H1 (cell line): ENCODE data around the gene CDC73. TPM values are rescaled to one million over a fixed set of nuclear protein-coding genes. Genes with fewer than 3 reads are reported as not detected.

Source experiments
- CTCF ChIA-PET: fragments of 300-600 bp; sonication (Branson Sonifier 250); formaldehyde crosslinking; loops from one replicate; lab custom pipeline; 2021; ENCODE audit not compliant: partially characterized antibody; lab: Charles Lee
- POLR2A ChIA-PET: fragments of 300-600 bp; sonication (Branson Sonifier 250); formaldehyde crosslinking; loops from one replicate; lab custom pipeline; 2021; ENCODE audit warnings: inconsistent platforms; ENCODE audit not compliant: partially characterized antibody; lab: Charles Lee
- DNase-seq, 2 experiments: peaks; one replicate each; pipeline versions ENCODE4 v3.0.0 to v3.0.0-alpha.2; 2010 to 2022; ENCODE audit warnings: low spot score in 2 of 2, low read depth in 1 of 2, mixed read lengths in 1 of 2
- FAIRE-seq: peaks from 2 replicates; lab custom pipeline; 2011; peaks lifted over from hg19 to GRCh38; lab: Jason Lieb, UNC
- H2AFZ ChIP-seq: 2 replicates; pipeline ENCODE4 v1.8.1; 2012; ENCODE audit warnings: low read length, inconsistent platforms
- H2AK5ac ChIP-seq: 2 replicates; pipeline ENCODE4 v1.6.1; 2013; ENCODE audit warnings: low read depth, low read length
- H2BK120ac ChIP-seq: replicated peaks from 2 replicates; pipeline ENCODE3; 2013; ENCODE audit warnings: low read depth, low read length, inconsistent platforms
- H2BK12ac ChIP-seq: 2 replicates; pipeline ENCODE4 v1.6.1; 2013; ENCODE audit warnings: low read depth, low read length
- H2BK15ac ChIP-seq: 2 replicates; pipeline ENCODE4 v1.6.1; 2013; ENCODE audit warnings: low read length
- H2BK20ac ChIP-seq: 2 replicates; pipeline ENCODE4 v1.6.1; 2013; ENCODE audit warnings: low read length
- H2BK5ac ChIP-seq: 2 replicates; pipeline ENCODE4 v1.6.1; 2013; ENCODE audit warnings: low read depth, low read length
- H3K14ac ChIP-seq: 2 replicates; pipeline ENCODE4 v1.6.1; 2013; ENCODE audit warnings: inconsistent platforms; ENCODE audit not compliant: insufficient read length
- H3K18ac ChIP-seq: 2 replicates; pipeline ENCODE4 v1.6.1; 2013; ENCODE audit warnings: low read length; ENCODE audit errors: extremely low read depth
- H3K23ac ChIP-seq: 2 replicates; pipeline ENCODE4 v1.6.1; 2013; ENCODE audit warnings: inconsistent platforms; ENCODE audit not compliant: insufficient read length
- H3K23me2 ChIP-seq: 2 replicates; pipeline ENCODE4 v1.6.1; 2013; ENCODE audit warnings: low read depth, low read length
- H3K27ac ChIP-seq: 2 replicates; pipeline ENCODE4 v1.6.1; 2011; ENCODE audit warnings: low read depth, low read length, inconsistent platforms
- H3K27me3 ChIP-seq, 4 experiments: replicated peaks in 1 of 4; 1 replicate in 1 of 4; 2 replicates in 3 of 4; pipeline versions ENCODE4 v1.6.1 to v1.8.1; 2011 to 2013; ENCODE audit warnings: low read length in 3 of 4, mild to moderate bottlenecking in 3 of 4, inconsistent platforms in 2 of 4, mixed read lengths in 2 of 4, moderate library complexity in 1 of 4; ENCODE audit not compliant: control insufficient read depth in 3 of 4, insufficient read depth in 3 of 4; ENCODE audit errors: extremely low read depth in 1 of 4
- H3K36me3 ChIP-seq, 4 experiments: 2 replicates each; pipeline versions ENCODE4 v1.6.1 to v1.8.1; 2011 to 2013; ENCODE audit warnings: mild to moderate bottlenecking in 4 of 4, low read length in 3 of 4, moderate library complexity in 2 of 4, control low read depth in 1 of 4, inconsistent platforms in 1 of 4; ENCODE audit not compliant: insufficient read depth in 4 of 4, control insufficient read depth in 2 of 4
- H3K4ac ChIP-seq: replicated peaks from 2 replicates; pipeline ENCODE3; 2013; ENCODE audit warnings: low read length, low read depth, mixed read lengths, inconsistent platforms; ENCODE audit not compliant: insufficient read length
- H3K4me1 ChIP-seq, 4 experiments: replicated peaks in 1 of 4; 1 replicate in 1 of 4; 2 replicates in 3 of 4; pipeline versions ENCODE4 v1.6.1 to v1.8.1; 2011 to 2013; ENCODE audit warnings: low read length in 3 of 4, inconsistent platforms in 2 of 4, mixed read lengths in 1 of 4; ENCODE audit not compliant: insufficient read depth in 4 of 4, control insufficient read depth in 3 of 4
- H3K4me2 ChIP-seq, 2 experiments: 2 replicates each; pipeline versions ENCODE4 v1.6.1 to v1.8.1; 2011 to 2013; ENCODE audit warnings: low read depth in 2 of 2, low read length in 2 of 2, control low read depth in 1 of 2, inconsistent platforms in 1 of 2, mild to moderate bottlenecking in 1 of 2; ENCODE audit not compliant: insufficient read depth in 1 of 2
- H3K4me3 ChIP-seq, 4 experiments: fragments of 200-600, 300-600 bp in 1 of 4; sonication (generic), shearing (Covaris generic), sonication (Bioruptor Twin) in 1 of 4; 2 replicates each; pipeline versions ENCODE4 v1.5.1 to v1.8.1; 2011 to 2016; ENCODE audit warnings: low read length in 4 of 4, low read depth in 3 of 4, control low read depth in 2 of 4, inconsistent platforms in 2 of 4, mild to moderate bottlenecking in 2 of 4, mixed read lengths in 1 of 4, moderate library complexity in 1 of 4; ENCODE audit not compliant: insufficient read depth in 2 of 4; ENCODE audit errors: extremely low read depth in 1 of 4
- H3K56ac ChIP-seq: replicated peaks from 2 replicates; pipeline ENCODE3; 2013; ENCODE audit warnings: low read depth, mild to moderate bottlenecking, mixed read lengths, low read length, inconsistent platforms; ENCODE audit not compliant: insufficient read length
- H3K79me1 ChIP-seq: 2 replicates; pipeline ENCODE4 v1.6.1; 2013; ENCODE audit warnings: low read depth, low read length, control low read depth
- H3K79me2 ChIP-seq, 2 experiments: 2 replicates each; pipeline versions ENCODE4 v1.6.1 to v1.8.1; 2012 to 2013; ENCODE audit warnings: low read length in 2 of 2, mild to moderate bottlenecking in 2 of 2, inconsistent platforms in 1 of 2; ENCODE audit not compliant: insufficient read depth in 2 of 2, control insufficient read depth in 1 of 2
- H3K9ac ChIP-seq, 4 experiments: replicated peaks in 1 of 4; 1 replicate in 1 of 4; 2 replicates in 3 of 4; pipeline versions ENCODE4 v1.6.1 to v1.8.1; 2011 to 2013; ENCODE audit warnings: low read depth in 3 of 4, low read length in 3 of 4, control low read depth in 2 of 4, mild to moderate bottlenecking in 2 of 4, moderate library complexity in 2 of 4, inconsistent platforms in 1 of 4; ENCODE audit errors: extremely low read depth in 1 of 4
- H3K9me3 ChIP-seq, 2 experiments: 2 replicates each; pipeline versions ENCODE4 v1.6.1 to v1.8.1; 2012 to 2013; ENCODE audit warnings: mild to moderate bottlenecking in 2 of 2, moderate library complexity in 2 of 2, control low read depth in 1 of 2, inconsistent platforms in 1 of 2, low read depth in 1 of 2, low read length in 1 of 2, mixed read lengths in 1 of 2; ENCODE audit not compliant: insufficient read depth in 2 of 2
- H4K20me1 ChIP-seq, 2 experiments: replicated peaks in 1 of 2; 2 replicates each; pipeline versions ENCODE3 to v1.8.1; 2011 to 2013; ENCODE audit warnings: inconsistent platforms in 2 of 2, low read length in 2 of 2, mild to moderate bottlenecking in 1 of 2; ENCODE audit not compliant: insufficient read depth in 2 of 2, control insufficient read depth in 1 of 2
- H4K5ac ChIP-seq: 2 replicates; pipeline ENCODE4 v1.6.1; 2013; ENCODE audit warnings: low read length, low read depth, mixed read lengths, inconsistent platforms; ENCODE audit not compliant: insufficient read length
- H4K8ac ChIP-seq: 2 replicates; pipeline ENCODE4 v1.8.0; 2013; ENCODE audit warnings: mild to moderate bottlenecking, moderate library complexity, low read length, inconsistent platforms; ENCODE audit not compliant: insufficient read depth; ENCODE audit errors: extremely low read depth
- H4K91ac ChIP-seq: replicated peaks from 2 replicates; pipeline ENCODE3; 2013; ENCODE audit warnings: low read length, mixed read lengths, inconsistent platforms; ENCODE audit not compliant: insufficient read length
- ASH2L ChIP-seq: fragments of 200-600, 300-600 bp; sonication (generic); IDR thresholded peaks from one replicate; pipeline ENCODE4 v1.7.1; 2017; ENCODE audit warnings: low read length
- BACH1 ChIP-seq: IDR thresholded peaks from 2 replicates; pipeline ENCODE4 v1.6.1; 2012; ENCODE audit warnings: low read length, improper control_type of control experiment
- BCL11A ChIP-seq, 2 experiments: IDR thresholded peaks; one replicate each; pipeline ENCODE4 v1.6.1; 2011; ENCODE audit warnings: low read depth in 2 of 2, low read length in 2 of 2, mild to moderate bottlenecking in 2 of 2
- EZH2 ChIP-seq: fragments of 200-600 bp; sonication (generic); IDR thresholded peaks from 2 replicates; pipeline ENCODE4 v1.7.1; 2012; ENCODE audit warnings: low read depth, mild to moderate bottlenecking, moderate library complexity, low read length, inconsistent platforms; ENCODE audit not compliant: severe bottlenecking
- JUN ChIP-seq: IDR thresholded peaks from 2 replicates; pipeline ENCODE4 v1.6.1; 2011; ENCODE audit warnings: low read depth, mild to moderate bottlenecking, improper control_type of control experiment, low read length
- KDM5A ChIP-seq: fragments of 200-600 bp; IDR thresholded peaks from 2 replicates; pipeline ENCODE4 v1.7.1; 2012; ENCODE audit warnings: mild to moderate bottlenecking, low read length, inconsistent platforms, mixed read lengths
- RBBP5 ChIP-seq: IDR thresholded peaks from 2 replicates; pipeline ENCODE4 v1.7.1; 2012; ENCODE audit warnings: low read depth, mild to moderate bottlenecking, inconsistent platforms, low read length, moderate library complexity, borderline replicate concordance
- RXRA ChIP-seq: IDR thresholded peaks from 2 replicates; pipeline ENCODE4 v1.6.1; 2011; ENCODE audit warnings: low read depth, mild to moderate bottlenecking, low read length, moderate library complexity; ENCODE audit not compliant: insufficient read depth
- SIN3A ChIP-seq, 2 experiments: IDR thresholded peaks in 1 of 2; conservative IDR thresholded peaks in 1 of 2; 2 replicates each; pipeline ENCODE4 v1.6.1; 2011 to 2012; ENCODE audit warnings: low read length in 2 of 2, improper control_type of control experiment in 1 of 2, low read depth in 1 of 2, mild to moderate bottlenecking in 1 of 2
- SUZ12 ChIP-seq: fragments of 200-600 bp; sonication (generic); IDR thresholded peaks from 2 replicates; pipeline ENCODE4 v1.6.1; 2012; ENCODE audit warnings: mild to moderate bottlenecking, inconsistent platforms, low read length, moderate library complexity, mixed read lengths
- TAF7 ChIP-seq: optimal IDR thresholded peaks from 2 replicates; pipeline ENCODE3; 2011; ENCODE audit warnings: low read depth, mild to moderate bottlenecking, inconsistent platforms, low read length, moderate library complexity, borderline replicate concordance
- WGBS, 2 experiments: shearing (Covaris generic) in 1 of 2; methylation state at CpG; one replicate each; pipeline versions ENCODE4 v1.1.6 to v1.1.7; 2013 to 2015; ENCODE audit warnings: low lambda C conversion rate in 2 of 2, mixed read lengths in 2 of 2, inconsistent platforms in 1 of 2, low coverage in 1 of 2, missing lambda C conversion rate in 1 of 2; ENCODE audit not compliant: insufficient replicate concordance in 2 of 2, insufficient coverage in 1 of 2, insufficient read length in 1 of 2; ENCODE audit errors: extremely low coverage in 1 of 2, missing lambda C conversion rate in 1 of 2; 5-methylcytosine and 5-hydroxymethylcytosine counted together
- polyA plus RNA-seq, 7 experiments: library from polyadenylated mRNA; depleted of rRNA in 3 of 7; stranded (reverse) in 5 of 7; unstranded in 2 of 7; fragments of >200 nt in 5 of 7; fragments of 200-250 nt in 2 of 7; gene quantifications; 1 replicate in 5 of 7; 2 replicates in 1 of 7; 4 replicates in 1 of 7; pipeline versions ENCODE4 v1.2.1 to v1.2.3, GENCODE V29; 2011 to 2013; ENCODE audit warnings: missing spikeins in 2 of 7, mixed read lengths in 2 of 7
- total RNA-seq: library from RNA; stranded (reverse); fragmentation: NEBNext Ultra II Directional; extraction: Animal tissue kit (Norgen Biotek cat#: 25700); gene quantifications from 2 replicates; pipeline ENCODE4 v1.2.1, GENCODE V29; 2021
- TF ChIP-seq, protein P1 (sequence below): IDR thresholded peaks from 2 replicates; pipeline ENCODE4 v1.6.1; 2011; ENCODE audit warnings: low read depth, mild to moderate bottlenecking, low read length; ENCODE audit not compliant: insufficient read depth

Gene CDC73
- total and polyA plus RNA-seq, 2 of the 8 experiments (the other 6 are each of a cell fraction or from before 2014, with no cell fraction given) = 9.8 to 64.0 TPM

- H3K9me3 ChIP-seq = no peaks in the 10 kb centered on the region
- H3K79me1 ChIP-seq = no peaks in the 10 kb centered on the region
- H3K27me3 ChIP-seq = peaks cover 0 to 11% (median 3%) of the 10 kb centered on the region in 4 experiments; a peak in 3 of 7 replicates
- no peak overlapping the region for H3K23ac ChIP-seq
- H3K23me2 ChIP-seq = peaks cover 9% of the 10 kb centered on the region
- POLR2A ChIA-PET = interaction anchor here (0.8 to 5.2 kb wide), 8 partner anchors 9 to 45 kb away, joined by 3 to 21 read pairs (median 6); partner anchors contain the start of genes CDC73, RO60 and UCHL5
- H2BK15ac ChIP-seq = no peak overlapping the region
- no peak overlapping the region for H2AK5ac ChIP-seq
- FAIRE-seq = no peak
- 0 out of 4 replicates have a peak, but pooled peaks of 1 of the 2 experiments have one; percentile 82 for TF ChIP-seq SIN3A (conservative IDR thresholded peaks at IDR 0.05 in 1 of 2, IDR thresholded peaks at IDR 0.05 in 1 of 2; ENCODE audit: low read depth in 1 of 2, low read length in 2 of 2)
- TF ChIP-seq ASH2L = peak; percentile 2
- TF ChIP-seq, protein P1, sequence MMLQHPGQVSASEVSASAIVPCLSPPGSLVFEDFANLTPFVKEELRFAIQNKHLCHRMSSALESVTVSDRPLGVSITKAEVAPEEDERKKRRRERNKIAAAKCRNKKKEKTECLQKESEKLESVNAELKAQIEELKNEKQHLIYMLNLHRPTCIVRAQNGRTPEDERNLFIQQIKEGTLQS = no peak
- TF ChIP-seq KDM5A = no peak
- no peak for TF ChIP-seq RXRA
- TF ChIP-seq EZH2 = no peak
- no peak for TF ChIP-seq BACH1
- TF ChIP-seq SUZ12 = peak; percentile 36; the same call in 1 of the 2 replicates
- TF ChIP-seq BCL11A (IDR thresholded peaks at IDR 0.05; ENCODE audit: low read depth in 2 of 2, low read length in 2 of 2) = no peak
- TF ChIP-seq TAF7 = no peak
- TF ChIP-seq RBBP5 = 0 out of 2 replicates have a peak, but pooled peaks have one; percentile 82
- TF ChIP-seq JUN = no peak
- peak overlapping the region; percentile 94 for H2AFZ ChIP-seq
- H3K14ac ChIP-seq = no peak overlapping the region
- no peak overlapping the region for H3K56ac ChIP-seq
- peak overlapping the region in 3 of 4 experiments; percentile 41 to 59 (median 53); a peak in 4 of 7 replicates for H3K9ac ChIP-seq
- H3K27ac ChIP-seq = no peak overlapping the region
- H3K79me2 ChIP-seq = no peaks in the 10 kb centered on the region
- peak overlapping the region; percentile 83 to 91 for H3K4me2 ChIP-seq
- no peak overlapping the region for H4K91ac ChIP-seq
- H4K5ac ChIP-seq = no peak overlapping the region
- no peak overlapping the region for H2BK20ac ChIP-seq
- H2BK5ac ChIP-seq = no peak overlapping the region
- H4K8ac ChIP-seq = peak overlapping the region; percentile 45
- no peak overlapping the region for H2BK120ac ChIP-seq
- H3K4ac ChIP-seq = no peak overlapping the region
- H3K4me3 ChIP-seq = peak overlapping the region; percentile 67 to 82 (median 76)
- no peak overlapping the region for H2BK12ac ChIP-seq
- H3K4me1 ChIP-seq = peaks cover 0 to 5% (median 2%) of the 10 kb centered on the region in 4 experiments; a peak in 4 of 7 replicates
- CTCF ChIA-PET = interaction anchor here (0.5 to 2.3 kb wide), 9 partner anchors 9 to 1622 kb away, joined by 3 to 10 read pairs (median 5); partner anchors contain the start of gene CDC73
- H4K20me1 ChIP-seq = peaks cover 0 to 2% of the 10 kb centered on the region in 2 experiments
- H3K36me3 ChIP-seq = peaks cover 0 to 3% (median under 1%) of the 10 kb centered on the region in 4 experiments; a peak in 2 of 8 replicates
- peak in 1 of 2 experiments; percentile 54 for DNase-seq
- WGBS, 2 experiments = 3% methylated on average over 24 of the region's 24 CpGs; no CpG with 5 or more reads in 1 of the 2 experiments
- H3K18ac ChIP-seq = no peak overlapping the region
These were observed 17.3 kb upstream of the CDC73 start for GRCh38 chr1:193104502-193104906.
